ENCODE measurements around the gene MRPL9.
"Not testable (repeated sequence)": the region's sequence is repeated elsewhere in the genome, so short reads cannot be mapped to it uniquely, and the experiment has no call there.

MRPL9 gene

DNA sequence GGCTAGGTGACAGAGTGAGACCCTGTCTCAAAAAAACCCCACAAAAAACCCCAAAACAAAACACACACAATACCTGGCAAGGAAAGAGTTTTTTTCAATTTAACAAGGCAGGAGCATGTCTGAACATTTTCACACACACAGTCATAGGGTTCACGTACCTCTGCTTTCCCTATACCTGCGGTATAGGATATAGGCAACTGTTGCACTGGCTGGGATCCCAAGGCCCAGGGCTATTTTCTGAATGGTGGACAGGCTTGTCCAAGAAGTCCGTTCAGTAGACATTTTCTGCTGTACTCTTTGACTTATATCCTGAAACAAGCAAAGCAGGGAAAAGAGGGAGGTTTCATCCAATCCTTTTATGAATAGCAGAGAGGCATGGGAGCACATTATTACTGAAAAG lies 19.4 kb upstream of the MRPL9 start:
- no peak for DNase-seq

DNA sequence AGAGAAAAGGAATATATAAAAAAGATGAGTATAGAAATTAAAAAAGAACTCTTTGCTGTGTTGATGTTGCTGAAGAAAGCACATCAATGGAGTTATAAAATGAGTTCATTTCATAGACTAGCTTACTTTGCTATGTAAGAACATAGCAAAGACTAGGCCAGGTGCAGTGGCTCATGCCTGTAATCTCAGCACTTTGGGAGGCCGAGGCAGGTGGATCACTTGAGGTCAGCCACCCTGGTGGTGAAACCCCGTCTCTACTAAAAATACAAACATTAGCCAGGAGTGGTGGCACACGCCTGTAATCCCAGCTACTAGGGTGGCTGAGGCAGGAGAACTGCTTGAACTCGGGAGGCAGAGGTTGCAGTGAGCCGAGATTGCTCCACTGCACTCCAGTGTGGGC lies 18.7 kb upstream of the MRPL9 start:
- DNase-seq: not testable (repeated sequence)

DNA sequence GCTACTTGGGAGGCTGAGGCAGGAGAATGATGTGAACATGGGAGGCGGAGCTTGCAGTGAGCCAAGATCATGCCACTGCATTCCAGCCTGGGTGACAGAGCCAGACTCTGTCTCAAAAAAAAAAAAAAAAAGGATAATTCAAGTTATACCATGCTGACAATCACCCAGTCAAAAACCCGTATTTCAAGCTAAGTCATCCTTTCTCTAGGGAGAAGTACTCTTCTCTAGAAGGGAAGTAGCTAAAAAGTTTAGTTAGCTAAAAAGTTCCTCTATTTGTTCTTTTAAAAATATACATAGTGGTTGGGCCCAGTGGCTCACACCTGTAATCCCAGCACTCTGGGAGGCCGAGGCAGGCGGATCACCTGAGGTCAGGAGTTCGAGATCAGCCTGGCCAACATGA lies 17.4 kb upstream of the MRPL9 start:
- DNase-seq: not testable (repeated sequence)

DNA sequence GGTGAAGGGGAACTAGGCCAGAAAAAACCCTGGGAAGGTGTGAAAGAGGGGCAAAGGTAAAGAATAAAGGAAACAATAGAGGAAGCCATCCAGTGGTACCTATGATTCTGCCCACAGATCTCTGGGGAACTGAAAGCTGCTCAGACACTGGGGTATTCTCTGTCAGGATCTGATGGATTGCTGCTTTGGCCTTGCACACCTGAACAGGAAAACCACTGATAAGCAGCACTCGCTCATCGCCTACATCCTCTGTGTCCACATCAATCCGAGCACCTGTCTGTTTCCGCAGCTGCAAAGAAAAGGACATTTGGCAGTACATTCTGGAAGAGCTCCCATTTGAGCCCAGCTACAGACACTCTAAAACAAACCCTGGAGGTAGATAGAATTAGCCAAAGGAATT lies 16.6 kb upstream of the MRPL9 start:
- DNase-seq: no peak

DNA sequence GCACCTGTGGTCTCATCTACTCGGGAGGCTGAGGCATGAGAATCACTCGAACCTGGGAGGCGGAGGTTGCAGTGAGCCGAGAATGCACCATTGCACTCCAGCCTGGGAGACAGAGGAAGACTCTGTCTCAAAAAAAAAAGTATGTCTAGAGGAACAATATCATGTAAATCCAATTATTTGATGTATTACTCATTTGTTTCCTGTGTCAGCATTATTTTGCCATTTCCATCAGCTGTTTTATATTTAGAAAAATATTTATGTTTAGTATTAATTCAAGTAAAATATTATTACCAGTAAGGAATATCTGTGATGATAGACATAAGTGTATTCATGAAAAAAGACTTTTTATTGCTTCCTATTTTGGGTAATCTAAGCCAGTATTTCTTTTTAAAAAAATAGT lies 14.0 kb upstream of the MRPL9 start:
- DNase-seq: no peak

DNA sequence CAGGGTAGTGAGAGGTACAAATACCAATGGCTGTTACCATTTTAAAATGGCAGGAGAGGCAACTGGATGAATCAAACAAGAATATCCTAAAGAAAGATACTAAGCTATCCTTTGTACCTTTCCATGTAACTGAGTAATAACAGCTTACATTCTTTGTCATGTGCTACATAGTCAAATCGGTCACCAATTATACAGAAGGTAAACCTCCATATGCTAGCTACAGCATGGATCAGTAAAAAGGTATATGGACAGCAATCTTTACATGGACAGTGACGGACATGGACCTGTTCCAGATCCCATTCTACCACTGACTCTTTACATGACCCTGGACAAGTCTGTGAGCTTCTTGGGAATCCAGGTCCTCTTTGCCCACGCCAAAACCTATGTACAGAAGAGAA lies 13.4 kb upstream of the MRPL9 start:
- no peak for DNase-seq

DNA sequence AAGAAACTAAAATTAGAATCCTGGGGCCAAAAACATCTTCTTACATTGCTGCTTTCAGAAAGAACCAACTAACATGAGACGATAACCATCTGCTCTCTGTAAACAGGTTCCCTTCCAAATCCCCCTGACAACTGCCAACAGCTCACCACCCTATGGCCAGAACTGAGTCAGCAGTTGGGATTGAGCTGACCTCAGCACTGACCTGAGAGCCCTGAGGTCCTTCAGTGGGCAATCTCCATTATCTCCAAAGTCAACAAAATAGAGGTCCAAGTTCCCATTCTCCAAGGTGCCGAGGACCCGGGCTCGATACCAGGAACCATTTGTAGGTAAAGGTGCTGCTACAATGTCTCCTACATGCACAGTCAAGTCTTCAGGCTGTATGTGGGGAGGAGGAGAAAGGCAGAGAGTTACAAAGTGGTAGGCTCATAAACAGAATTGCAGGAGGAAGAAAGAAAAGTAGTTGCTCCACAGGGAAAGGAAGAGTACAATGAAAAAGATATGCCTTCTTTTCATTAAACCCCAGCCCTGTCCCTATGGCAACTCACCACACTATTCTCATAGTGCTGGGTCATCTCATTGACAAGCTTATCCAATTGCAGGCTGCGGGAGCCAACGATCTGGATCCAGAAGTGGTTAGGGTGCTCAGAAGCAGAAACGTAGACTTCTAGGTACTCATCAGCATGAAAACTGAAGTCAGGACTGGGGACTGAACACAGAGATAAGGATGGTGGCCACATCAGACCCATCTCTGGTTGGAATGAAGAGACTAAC lies 12.8 kb upstream of the MRPL9 start:
- no peak for DNase-seq

DNA sequence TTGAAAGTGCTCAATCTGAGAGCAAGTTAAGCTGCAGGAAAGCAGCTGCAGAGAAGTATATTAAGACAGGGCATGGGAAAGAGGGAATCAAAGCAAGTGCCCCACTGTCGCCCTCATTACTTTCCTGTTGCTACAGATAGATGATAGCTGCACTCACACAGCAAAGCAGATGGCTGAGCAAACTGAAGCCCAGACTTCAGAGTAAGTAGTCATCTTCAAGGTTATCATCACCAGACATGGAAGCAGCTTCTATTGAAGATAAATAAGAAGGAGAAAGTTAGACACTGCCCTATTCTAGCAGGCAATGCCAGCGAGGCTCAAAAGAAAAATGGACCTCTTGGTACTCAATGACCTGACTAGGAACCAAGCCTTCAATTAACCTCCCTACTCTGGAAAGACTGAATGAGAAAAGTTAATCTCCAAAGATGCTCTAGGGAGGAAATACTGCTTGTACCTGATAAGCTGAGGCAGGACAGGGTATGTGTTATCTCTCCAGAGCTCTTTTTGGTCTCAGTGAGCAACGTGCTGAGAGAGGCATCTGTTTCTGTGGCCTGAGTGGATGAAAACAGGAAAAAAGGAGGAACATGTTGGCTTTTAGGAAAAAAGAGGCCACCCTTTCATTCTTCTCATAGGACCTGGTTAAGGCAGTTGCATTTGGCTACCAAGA lies 11.1 kb upstream of the MRPL9 start:
- DNase-seq: no peak

DNA sequence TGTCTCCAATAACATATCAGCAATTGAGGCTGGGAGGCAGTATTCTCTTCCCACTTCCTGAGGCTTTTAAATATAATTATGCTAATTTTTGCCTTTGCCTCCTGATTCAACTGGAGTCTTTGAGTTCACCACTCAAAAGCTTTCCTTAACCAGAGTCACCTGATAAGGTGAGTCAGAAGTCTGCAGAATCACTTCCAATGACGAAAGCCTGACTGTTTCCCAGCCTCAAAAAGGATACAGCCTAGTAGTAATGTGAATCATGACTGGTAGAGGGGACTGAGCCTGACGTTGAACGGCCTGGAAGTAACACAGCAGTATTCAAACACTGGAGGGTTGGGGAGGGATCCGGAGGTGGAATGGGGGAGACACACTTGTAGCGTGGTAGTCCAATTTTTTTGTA lies 10.4 kb upstream of the MRPL9 start:
- DNase-seq: no peak

DNA sequence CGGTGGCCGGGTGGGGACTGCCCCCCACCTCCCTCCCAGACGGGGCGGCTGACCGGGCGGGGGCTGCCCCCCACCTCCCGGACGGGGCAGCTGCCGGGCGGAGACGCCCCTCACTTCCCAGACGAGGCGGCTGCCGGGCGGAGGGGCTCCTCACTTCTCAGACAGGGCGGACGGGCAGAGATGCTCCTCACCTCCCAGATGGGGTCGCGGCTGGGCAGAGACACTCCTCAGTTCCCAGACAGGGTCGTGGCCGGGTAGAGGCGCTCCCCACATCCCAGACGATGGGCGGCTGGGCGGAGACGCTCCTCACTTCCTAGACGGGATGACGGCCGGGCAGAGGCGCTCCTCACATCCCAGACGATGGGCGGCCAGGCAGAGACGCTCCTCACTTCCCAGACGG lies 6.0 kb upstream of the MRPL9 start:
- DNase-seq: not testable (repeated sequence)

DNA sequence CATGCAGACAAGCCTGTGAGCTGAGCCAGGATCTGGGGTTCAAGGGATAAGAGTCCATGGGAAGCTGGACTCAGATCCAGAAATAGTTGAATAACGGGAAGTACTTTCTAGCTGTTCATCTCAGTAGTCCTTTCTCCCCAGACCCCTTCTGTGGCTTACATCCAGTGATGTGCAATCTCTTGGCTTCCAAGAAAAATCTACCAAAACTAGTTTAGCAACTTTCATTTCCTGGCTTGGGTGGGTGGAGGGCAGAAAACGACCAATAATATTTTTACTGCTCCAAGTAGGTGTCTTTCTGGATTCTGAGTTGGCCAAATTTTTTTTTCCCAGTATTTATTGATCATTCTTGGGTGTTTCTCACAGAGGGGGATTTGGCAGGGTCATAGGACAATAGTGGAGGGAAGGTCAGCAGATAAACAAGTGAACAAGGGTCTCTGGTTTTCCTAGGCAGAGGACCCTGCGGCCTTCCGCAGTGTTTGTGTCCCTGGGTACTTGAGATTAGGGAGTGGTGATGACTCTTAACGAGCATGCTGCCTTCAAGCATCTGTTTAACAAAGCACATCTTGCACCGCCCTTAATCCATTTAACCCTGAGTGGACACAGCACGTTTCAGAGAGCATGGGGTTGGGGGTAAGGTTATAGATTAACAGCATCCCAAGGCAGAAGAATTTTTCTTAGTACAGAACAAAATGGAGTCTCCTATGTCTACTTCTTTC lies 5.2 kb upstream of the MRPL9 start:
- not testable (repeated sequence) for DNase-seq

DNA sequence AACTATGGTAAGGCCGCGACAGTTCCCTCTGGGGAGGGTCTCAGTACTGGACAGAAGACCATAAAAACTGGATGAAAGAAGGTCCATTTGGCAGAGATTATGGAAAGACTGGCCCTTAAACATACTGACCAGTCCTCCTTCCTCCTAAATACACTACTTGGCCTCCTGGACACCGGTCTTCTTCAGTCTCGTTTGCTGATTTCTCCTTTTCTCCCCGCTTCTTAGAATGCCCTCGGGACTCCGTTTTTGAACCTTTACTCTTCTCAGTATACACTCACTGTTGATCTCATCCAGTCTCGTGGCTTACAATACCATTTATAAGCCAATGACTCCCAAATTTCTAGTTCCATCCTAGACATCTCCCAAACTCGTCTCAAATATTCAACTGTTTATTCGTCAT lies 694 bp upstream of the MRPL9 start:
- no peak for DNase-seq

DNA sequence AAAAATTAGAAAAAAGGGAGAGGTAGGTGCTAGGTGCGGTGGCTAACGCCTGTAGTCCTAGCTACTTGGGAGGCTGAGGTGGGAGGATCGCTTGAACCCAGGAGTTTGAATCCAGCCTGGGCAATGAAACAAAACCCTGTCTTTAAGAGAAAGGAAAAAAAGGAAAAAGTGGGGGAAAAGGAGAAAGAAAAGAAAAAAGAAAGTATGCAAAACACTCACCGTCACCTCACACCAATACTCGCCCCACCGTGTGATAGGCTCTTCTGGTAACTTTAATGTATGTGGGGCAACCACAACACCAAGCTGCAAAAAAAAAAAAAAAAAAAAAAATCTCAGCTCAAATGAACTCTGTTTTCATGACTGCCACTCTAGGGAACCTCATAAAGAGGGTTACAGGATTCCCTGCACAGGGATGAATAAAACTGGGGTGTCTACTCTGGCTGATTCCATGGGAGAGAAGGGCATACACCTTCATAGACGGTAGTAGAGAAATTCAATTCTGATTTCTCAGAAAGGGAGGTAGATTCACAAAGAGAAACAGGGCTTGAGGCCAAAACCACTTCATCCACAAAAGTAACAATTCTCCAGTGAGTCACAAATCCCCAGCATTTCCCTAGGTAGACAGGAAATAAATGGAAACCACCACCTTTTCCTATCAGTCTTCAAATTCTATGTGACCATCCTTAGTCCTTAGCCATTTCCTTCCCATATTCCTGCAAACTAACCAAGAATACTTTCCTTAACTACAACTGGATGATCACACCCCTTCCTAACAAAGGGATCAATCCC lies 2.5 kb downstream of the MRPL9 start:
- DNase-seq: no peak

DNA sequence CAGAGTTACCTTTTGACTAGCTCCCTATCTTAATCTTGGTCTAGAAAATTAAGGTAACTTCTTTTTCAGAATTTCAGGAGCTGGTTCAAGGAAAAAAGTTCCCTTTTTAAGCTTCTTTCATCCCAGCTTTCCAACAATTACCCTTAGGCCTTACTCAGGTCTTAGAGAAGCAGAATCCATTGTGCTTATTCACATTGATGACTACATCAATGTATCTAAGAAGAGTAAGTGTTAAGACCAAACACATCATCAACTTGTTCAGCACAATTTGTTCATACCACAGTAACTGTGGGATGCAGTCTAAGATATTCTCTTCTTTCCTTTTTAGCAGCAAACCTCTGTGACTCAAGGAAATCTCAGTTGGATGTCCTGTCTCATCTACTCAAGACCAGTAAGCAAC lies 4.1 kb downstream of the MRPL9 start:
- DNase-seq: no peak

DNA sequence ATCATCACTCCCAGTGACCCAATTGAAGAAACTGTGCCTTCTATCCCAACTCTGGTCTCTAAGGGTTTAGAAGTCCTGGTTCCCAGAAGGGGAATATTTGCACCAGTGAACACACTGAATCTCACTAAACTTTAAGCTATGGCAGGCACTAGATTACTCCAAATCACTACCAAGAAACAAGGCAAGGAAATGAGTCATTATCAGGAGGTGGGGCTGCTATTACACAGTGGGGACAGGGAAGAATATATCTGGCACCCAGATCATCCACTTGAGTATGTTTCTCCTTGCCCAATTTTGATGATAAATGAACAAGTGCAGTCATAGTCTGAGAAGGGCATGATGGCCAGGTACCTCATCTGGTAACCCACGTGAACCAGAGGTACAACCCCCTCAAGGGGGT lies 7.0 kb downstream of the MRPL9 start:
- DNase-seq: peak; percentile 44

DNA sequence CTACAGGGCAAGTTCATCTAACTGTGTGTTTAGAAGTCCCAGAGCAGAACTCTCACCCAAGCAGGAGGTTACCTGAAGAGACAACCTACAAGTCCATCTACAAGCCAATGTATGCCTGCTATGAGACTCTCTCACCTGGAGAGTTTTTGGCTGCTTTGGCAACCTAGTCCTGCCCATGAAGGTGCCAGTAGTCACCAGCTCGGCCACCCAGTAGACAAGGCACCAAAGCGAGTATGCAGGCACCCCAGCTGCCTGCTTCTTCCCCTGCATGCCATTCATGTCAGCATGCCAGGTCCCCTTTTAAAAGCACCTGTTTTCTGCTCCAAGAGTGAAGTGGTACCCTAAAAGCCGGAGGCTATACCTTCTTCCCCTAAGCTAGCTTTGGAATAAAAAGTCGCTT lies 21.8 kb downstream of the MRPL9 start:
- no peak for DNase-seq

DNA sequence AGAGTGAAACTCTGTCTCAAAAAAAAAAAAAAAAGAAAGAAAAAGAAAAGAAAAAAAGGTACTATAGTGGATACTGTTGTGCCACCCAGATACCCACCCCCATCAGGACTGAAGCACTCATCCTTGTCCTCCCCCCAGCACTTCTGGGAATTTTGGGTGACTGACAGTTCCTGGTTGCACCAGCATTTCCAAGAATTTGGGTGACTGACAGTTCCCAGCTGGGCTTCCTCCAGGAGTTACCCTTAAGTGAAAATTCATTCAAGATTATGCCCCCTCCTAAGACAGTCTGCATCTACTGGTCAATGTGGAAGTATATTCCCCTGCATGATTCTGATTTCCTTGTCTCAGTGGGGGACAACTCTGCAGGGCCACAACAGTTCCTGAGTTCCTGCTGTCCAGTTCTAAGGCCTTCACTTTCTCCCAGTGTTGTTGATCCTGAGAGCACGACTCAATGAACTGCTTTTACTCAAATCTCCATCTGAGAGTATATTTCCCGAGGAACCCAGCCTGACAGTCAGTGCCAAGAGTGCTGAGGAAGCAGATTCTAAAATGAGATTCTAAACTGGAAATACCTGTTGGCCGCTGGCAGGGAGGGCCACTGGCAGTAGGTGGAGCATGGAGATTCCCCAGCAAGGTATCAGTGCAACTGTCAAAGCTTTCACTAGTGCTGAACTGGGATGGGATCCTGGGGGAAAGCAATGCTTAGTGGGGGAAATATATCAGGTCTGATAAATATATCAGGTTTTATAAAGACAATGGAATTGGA lies 23.5 kb downstream of the MRPL9 start:
- no peak for DNase-seq

DNA sequence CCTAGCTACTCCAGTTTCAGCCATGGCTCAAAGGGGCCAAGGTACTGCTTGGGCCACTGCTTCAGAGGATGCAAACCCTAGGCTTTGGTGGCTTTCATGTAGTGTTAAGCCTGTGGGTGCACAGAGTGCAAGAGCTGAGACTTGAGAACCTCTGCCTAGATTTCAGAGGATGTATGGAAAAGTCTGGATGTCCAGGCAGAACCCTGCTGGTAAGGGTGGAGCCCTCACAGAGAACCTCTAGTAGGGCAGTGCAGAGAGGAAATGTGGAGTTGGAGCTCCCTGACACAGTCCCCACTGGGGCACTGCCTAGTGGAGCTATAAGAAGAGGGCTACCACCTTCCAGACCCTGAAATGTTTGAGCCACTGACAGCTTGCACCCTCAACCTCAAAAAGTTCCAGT lies 25.8 kb downstream of the MRPL9 start:
- no peak for DNase-seq

DNA sequence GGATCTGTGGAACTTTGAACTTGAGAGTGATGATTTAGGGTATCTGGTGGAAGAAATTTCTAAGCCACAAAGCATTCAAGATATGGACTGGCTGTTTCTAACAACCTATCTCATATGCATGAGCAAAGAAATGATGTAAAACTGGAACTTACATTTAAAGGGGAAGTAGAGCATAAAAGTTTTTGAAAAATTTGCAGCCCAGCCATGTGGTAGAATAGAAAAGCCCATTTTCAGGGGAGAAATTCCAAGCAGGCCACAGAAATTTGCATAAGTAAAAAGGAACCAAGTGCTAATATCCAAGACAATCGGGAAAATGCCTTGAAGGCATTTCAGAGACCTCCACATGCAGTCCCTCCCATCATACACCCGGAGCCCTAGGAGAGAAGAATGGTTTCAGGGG lies 26.3 kb downstream of the MRPL9 start:
- no peak for DNase-seq

DNA sequence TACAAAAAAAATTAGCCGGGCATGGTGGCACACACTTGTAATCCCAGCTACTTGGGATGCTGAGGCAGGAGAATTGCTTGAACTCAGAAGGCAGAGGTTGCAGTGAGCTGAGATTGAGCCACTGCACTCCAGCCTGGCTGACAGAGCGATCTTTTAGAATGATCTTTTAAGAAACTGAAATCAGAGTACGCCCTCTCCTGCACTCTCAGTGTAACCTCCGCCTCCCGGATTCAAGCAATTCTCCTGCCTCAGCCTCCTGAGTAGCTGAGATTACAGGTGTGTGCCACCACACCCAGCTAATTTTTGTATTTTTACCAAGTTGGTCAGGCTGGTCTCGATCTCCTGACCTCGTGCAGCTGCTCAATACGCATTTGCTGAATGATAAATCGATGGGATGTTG lies 29.3 kb downstream of the MRPL9 start:
- DNase-seq: not testable (repeated sequence)

DNA sequence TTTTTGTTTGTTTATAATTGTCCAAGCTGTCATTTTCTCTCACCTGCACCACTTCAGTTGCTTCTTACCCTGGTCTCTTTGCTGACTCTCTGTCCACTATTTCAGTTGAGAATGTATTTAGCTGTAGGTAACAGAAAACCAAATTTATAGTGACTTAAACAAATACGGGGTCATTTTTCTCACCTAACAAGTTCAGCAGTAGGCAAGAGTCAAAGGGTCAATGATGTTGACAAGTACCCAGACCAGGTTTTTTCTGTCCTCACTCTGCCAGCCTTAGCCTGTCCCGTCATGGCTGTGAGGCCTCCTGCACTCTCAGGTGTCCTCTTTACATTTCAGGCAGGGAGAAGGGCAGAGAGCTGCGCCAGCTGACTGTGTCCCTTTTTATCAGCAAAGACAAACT lies 30.2 kb downstream of the MRPL9 start:
- DNase-seq: no peak

DNA sequence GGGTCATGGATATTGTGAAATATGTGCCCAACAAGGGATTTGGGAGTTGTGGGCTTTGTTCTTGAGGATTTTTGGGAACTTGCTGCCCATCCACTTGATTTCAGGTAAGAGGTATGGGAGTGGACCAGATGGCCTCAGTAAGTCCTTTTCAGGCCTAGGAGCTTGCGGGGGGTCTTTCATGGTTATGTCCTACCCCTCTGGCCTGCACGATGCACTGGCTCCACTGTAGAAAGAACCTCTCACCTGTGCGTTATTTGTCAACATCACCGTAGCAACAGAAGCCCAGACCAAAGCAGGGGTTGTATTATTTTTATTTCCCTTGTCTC lies 33.4 kb downstream of the MRPL9 start:
- DNase-seq: no peak
